NCI-H82 (cell line): ENCODE measurements around the gene MLLT10.
"Not testable (repeated sequence)": the region's sequence is repeated elsewhere in the genome, so short reads cannot be mapped to it uniquely, and the experiment has no call there.

Experiments used
- DNase-seq: peaks from one replicate; lab custom pipeline; 2025; lab: John Stamatoyannopoulos, UW

The MLLT10 gene

DNA sequence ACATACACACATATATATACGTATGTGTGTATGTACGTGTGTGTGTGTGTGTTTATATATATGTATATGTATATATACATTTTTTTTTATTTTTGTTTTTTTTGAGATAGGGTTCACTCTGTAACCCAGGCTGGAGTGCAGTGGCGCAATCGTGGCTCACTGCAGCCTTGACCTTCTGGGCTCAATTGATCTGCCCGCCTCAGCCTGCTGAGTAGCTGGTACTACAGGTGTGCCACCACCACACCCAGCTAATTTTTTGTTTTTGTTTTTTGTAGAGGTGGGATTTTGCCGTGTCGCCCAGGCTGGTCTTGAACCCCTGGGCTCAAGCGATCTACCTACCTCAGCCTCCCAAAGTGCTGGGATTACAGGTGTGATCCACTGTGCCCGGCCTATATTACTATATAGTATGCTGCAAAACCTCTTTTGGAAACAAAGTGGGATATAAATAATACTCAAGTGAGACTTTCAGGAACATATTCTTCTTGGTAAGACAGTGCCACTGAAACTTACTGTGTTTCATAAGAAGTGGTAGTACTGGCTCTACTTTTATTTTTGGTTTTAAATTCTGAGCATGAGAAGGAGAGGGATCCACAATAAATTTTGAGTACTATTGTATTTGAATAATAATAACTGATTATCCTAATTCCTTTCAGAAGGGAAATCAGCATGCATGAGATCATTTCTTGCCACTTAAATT lies 51.0 kb downstream of the MLLT10 start:
- no peak for DNase-seq

DNA sequence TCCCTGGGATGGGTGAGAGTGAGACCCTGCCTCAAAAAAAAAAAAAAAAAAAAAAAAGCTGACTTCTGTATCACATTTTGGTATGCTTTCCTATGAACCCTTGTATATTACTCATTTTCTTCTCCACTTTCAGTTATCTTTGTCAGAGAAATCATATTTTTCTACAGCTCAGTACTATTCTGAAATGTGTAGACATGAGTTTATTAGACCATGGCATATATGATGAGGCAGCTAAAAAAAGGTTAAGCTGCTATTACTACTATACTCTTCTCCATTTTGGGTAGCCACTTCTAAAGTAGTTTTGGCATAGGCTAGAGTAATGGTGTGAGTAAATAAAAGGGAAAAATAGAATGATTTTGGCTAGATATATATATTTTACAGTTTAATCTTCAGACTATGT lies 53.4 kb downstream of the MLLT10 start:
- DNase-seq: no peak

DNA sequence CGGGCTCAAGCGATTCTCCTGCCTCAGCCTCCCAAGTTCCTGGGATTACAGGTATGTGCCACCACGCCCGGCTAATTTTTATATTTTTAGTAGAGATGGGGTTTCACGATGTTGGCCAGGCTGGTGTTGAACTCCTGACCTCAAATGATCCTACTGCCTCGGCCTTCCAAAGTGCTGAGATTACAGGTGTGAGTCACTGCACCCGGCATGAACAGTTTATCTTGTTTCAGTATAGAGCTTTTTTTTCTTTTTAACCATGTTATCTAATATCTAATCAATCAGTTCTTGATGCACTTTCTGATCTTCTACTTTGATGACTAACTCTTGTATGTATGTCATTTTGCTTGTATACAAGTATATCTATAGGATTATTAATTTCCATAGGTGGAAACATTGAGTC lies 54.1 kb downstream of the MLLT10 start:
- DNase-seq: not testable (repeated sequence)

DNA sequence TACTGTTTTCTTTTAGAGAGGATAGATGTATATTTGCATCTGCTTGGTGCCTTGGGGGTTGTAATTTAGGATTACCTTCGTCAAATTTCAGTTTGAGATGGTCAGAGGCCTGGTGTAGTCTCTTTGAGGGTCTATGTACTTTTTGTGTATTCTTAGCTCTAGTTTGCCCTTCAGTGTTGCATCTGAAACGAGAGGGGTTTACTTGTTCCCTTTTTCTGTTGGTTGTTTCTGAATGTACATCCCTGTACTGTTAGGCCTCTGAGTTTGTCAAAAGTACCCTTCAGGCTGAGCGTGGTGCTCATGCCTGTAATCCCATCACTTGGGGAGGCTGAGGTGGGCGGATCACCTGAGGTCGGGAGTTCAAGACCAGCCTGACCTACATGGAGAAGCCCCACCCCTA lies 60.0 kb downstream of the MLLT10 start:
- no peak for DNase-seq

DNA sequence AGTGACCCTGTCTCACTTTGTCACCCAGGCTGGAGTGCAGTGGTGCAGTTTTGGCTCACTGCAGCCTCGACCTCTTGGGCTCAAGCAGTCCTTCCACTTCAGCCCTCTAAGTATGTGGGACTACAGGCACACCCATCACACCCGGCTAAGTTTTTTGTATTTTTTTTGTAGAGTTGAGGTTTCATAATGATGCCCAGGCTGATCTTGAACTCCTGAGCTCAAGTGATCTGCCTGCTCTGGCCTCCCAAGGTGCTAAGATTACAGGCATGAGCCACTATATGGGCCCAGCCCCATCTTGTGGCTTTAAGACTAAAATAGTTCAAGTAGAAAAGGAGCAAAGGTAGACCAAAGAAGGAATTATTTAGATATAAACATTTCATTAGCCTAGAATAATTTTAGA lies 65.5 kb downstream of the MLLT10 start:
- no peak for DNase-seq

DNA sequence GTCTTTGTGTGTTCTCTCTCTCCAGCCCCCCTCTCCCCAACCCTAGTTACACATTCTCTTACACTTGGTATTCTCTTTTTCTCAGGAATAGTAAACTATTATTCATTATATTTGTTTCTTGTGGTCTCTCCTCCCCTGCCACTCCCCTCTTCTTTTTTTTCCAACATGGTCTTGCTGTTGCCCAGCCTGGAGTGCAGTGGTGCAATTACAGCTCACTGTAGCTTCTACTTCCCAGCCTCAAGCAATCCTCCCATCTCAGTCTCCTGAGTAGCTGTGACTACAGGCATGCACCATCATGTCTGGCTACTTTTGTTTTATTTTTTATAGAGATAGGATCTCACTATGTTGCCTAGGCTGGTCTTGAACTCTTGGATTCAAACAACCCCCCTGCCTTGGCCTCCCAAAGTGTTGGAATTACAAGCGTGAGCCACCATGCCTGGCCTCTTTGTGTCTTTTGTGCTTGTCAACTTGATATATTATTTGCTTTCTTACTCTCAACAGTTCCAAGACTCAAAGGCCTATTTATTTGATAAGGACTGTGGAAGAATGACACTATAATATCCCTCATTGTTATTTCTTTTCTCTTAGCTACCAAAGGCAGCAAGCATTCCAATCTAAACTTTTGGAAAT lies 66.9 kb downstream of the MLLT10 start:
- DNase-seq: no peak

DNA sequence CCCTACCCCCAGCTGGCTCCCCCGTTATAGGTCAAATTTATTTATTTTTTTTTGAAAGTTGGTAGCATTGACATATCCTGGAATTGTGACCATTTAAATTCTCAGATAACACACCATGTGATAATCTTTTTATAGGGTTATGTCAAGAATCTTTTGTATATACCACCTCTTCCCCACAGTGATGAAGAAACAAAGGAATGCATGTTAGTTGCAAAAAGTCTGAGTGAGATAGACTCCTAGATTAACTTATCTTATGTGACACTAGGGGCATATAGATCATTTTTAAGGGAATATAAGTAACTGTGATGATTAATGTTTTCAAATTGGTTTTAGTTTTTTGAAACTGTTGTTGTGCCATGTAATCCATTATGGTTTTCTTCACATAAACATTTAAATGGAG lies 68.3 kb downstream of the MLLT10 start:
- no peak for DNase-seq

DNA sequence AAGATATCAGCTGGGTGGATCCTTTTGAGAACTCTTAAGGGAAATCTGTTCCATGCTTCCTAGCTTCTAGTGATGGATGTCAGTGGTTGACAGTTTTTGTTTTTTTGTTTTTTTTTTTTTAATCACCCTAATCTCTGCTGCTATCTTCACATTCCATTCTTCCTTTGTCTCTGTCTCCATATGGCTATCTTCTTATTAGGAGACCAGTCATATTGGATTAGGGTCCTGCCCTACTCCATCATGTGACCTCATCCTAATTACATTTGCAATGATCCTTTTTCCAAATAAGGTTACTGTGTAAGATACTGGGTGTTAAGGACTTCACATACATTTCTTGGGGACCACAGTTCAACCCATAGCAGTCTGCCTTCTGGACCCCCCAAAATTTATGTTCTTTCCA lies 69.7 kb downstream of the MLLT10 start:
- peak; percentile 92 for DNase-seq

DNA sequence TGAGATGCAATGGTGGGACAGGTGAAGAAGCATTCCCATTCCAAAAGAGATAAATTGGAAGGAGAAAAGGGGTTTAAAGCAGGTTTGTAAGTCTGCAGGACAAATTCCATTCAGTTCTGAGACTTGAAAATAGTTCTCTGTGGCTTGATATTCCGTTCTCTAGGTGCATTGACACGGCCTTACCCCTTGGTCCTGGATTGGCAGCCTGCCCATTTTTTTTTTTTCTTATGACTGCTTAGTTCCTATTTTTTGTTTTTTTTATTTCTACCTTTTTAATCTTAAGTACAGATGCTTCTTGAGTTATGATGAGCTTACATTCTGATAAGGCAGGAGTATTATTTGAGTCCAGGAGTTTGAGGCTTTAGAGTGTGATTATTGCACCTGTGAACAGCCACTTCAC lies 70.6 kb downstream of the MLLT10 start:
- no peak for DNase-seq

DNA sequence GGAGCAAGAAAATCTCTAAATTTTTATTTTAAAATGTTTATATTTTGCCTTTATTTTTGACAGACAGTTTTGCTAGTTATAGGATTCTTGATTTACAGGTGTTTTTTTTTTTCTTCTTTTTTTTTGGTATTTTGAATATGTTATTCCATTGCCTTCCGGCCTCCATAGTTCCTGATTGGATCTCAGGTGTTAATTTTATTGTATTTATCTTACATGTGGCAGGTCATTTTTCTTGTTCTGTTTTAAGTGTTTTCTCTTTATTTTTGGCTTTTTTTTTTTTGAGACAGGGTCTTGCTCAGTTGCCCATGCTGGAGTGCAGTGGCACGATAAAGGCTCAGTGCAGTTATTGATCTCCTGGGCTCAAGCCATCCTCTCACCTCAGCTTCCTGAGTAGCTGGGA lies 73.9 kb downstream of the MLLT10 start:
- DNase-seq: no peak

DNA sequence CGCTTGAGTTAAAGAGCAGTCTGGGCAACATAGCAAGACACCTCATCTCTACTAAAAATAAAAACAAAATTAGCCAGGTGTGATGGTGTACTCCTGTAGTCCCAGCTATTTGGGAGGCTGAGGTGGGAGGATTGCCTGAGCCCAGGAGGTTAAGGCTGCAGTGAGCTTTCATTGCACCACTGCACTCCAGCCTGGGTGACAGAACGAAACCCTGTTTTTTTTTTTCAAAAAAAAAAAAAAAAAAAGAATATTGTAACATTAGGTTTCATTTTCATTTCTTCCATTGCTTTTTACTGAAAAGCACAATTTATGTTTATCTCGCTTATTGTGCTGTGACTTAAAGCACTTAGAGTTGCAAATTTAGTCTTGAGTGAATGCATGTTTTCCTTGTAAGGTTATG lies 80.0 kb downstream of the MLLT10 start:
- no peak for DNase-seq

DNA sequence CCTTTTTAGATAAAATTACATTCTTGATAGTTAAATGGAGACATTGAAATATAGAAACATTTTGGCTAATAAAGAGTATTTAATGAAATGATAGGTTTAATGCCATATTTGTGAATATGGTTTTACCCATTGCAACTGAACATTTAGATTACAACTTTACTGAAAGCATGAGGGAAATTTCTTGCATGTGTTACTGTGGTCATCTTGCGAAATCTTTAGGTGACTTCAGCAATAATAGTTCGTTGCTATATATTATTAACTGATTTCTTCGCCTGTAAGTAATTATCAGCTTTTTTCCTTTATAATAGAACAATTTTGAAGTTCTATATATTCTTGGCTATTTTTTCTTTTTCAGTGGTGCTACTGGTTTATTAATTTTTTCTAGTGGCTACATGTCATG lies 83.2 kb downstream of the MLLT10 start:
- DNase-seq: no peak

DNA sequence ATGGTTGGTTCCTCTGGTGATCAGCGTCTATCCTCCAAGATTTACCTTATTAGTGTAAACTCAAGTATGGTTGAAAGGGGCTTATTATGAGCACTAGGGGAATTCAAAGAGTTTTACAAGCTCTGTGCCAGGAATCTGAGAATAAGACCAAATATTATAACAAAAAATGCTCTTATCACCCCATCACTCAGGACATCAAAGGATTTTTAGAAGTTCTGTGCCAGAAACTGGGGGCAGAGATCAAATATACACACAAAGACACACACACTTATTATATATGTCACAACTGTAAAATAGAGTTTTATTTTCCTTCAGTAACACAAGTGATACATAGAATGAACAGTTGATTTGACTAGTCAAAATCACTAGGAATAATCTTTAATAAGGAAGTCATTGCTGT lies 89.3 kb downstream of the MLLT10 start:
- DNase-seq: no peak

DNA sequence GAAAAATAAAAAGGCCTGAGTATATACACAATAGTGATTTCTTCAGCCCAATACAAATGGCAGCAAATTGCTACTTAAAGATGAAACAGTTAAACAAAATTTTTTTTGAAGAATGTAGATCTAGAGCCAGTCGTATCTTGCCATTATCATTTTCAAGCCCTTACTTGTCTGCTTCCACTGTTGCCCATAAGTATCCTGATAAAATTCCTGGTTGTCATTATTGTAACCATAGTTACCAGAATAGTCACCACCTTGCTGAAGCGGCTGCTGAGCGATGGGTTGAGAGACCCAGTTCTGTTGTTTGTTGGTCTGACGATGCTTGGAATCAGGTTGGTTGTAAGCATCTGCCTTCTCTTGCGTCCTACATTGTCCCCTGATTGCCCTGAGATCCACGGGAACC lies 90.4 kb downstream of the MLLT10 start:
- DNase-seq: not testable (repeated sequence)

DNA sequence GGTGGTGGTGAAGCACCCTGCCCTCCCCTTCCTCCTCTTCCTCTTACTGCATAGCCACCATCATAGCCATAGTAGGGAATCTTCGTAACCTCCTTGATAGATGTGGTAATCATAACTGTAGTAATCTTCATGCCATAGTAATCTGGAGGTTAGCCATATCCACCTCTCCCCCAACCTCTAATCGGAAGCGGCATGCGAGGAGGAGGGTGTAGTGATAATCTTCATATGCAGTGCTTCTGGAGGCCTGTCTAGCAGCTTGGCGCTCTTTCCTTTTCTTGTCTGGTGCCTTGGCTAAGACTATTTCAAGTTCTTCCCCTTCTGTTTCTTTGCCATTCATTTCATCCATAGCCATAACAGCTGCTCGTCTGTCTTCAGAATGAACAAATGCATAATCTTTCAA lies 90.9 kb downstream of the MLLT10 start:
- DNase-seq: no peak

DNA sequence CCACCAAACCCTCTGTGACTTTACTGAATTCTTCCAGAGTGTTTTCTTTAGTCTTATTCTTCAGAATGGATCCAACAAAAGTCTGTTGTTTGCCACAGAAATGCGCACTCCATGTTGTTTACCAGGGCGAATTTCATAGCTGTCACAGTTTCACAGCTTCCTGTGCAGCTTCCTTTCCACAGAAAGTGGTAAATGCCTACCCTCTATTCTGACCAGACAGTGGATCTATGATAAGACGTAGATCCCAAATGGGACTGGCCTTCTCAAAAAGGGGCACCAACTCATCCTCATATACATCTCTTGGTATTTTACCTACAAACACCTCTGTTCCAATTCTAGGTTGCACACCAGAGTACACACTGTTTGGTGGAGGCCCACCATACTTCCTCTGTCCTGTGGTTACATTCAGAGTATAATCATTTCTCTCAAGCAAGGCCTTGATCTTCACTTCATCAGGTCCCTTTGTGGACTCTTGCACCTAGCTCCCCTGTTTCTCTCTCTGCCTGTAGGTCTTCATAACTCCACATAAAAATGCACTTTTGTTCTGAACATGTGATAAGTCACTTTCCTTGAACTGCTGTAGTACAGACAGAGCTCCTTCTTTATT lies 91.7 kb downstream of the MLLT10 start:
- DNase-seq: no peak

DNA sequence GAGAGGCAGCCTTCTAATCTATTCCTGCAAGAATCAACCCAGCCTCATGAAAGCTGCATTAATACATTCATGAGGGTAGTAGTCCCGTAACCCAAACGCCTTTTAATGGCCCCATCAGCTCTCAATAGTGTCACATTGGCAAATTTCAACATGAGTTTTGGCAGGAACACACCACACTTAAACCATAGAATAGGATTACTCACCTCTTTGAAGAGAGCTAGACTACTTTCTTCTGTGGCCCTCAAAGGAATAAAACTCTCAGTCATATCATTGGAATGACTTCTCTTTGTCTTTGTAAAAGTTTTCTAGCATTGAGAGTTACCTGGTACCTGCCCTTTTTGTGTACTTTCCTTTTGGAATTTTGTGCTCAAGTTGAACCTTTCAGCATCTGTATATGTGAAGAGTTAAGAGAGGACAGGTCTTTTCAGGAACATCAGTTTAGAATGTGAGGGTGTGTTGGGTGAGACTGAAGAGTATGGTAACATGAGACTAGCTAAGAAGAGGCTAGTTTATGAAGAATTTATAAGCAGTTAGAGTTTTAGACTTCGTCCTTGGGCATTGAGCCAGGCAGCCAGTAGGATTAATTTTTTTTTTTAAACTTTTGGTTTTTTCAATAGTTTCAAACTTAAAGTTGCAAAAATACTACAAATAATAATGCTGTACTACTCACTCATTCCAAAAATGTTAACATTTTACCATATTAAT lies 92.6 kb downstream of the MLLT10 start:
- DNase-seq: no peak

DNA sequence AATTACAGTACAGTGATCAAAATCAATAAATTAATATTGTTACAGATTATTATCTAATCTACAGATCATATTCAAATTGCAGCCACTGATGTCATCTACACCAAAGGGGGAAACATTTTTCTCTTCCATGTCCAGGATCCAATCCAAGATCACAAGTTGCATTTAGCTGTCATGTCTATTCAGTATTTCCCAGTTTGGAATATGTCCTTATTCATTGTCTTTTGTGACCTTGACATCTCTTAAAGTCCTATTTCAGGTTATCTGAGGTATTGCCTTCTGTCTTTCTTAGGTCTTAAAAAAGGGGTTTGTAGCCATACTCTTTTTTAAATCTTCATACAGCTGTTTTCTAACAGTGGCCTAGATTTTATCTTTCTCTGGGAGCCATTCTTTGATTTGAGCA lies 93.3 kb downstream of the MLLT10 start:
- no peak for DNase-seq

DNA sequence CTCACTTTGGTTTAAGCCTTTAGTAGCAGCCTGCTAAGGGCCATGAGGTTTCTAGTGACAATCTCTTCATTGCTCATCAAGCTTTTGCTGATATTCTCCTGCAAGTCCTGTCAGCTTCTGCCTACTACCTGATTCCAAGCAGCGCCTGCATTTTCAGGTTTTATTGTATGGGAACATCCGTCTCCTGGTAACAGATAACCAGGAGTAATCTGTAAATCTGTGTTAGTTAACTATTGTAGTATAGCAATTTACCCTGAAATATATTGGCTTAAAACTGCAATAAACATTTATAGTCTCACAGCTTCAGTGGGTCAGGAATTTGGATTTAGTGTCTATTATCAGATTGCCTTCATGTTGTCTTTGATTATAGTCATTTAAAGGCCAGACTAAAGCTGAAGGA lies 94.0 kb downstream of the MLLT10 start:
- DNase-seq: no peak

DNA sequence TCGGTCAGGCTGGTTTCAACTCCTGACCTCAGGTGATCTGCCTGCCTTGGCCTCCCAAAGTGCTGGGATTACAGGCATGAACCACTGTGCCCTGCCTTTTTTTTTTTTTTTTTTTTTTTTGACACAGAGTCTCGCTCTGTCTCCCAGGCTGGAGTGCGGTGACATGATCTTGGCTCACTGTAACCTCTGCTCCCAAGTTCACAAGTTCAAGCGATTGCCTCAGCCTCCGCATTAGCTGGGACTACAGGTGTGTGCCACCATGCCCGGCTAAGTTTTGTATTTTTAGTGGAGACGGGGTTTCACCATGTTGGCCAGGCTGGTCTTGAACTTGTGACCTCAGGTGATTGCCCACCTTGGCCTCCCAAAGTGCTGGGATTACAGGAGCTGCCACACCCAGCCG lies 94.6 kb downstream of the MLLT10 start:
- not testable (repeated sequence) for DNase-seq

DNA sequence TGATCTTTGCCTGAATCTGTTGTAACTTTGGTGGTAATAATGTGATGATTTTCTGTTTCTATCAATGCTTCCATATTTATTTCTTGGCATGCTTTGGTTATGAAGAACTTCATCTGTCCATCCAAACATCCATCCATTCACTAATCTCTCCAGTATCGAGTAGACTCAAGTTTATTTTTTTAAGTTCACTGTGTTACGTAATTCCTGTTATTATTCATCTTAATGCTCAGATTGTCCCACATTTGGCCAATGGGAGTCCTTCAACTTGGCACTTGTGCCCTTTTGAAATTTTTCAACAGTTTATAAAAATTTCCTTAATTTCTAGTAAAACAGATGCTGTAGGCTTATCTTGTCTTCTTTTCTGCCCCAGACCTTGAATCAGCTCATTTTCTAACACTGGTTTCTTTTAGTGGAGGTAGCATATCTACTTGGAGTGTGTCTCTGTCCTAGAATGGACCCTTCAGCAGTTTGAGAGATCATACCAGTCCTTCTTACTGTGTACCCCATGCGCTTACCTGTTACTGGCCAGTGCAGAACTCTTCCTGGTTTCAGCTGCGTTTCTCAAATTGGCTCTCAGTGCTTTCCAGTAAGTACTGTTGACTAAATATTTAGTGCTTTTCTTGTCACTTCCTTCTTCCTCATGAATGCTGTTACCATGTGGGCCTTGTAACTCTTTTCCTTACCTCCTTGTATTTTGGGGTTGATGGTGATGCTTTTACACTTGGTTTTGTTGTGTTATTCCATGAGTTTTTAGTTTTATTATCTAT lies 100.8 kb downstream of the MLLT10 start:
- no peak for DNase-seq

DNA sequence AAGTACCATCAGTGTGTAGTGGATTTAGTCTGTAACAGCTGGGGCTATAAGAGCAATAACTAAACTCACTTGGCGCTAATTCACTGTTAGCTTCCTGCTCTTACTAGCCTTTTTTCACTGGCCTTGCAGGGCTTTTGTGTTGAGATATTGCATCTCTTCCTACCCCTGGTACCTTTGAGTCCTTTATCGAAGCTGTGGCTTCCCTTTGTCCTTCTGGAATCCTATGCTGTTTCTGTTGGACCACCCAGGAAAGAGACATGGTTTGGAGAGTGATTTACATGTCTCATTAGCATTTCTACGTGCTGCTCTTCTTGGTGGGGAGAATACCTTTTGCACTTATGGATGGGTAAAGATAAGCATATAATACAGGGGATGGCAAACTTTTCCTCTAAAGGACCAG lies 103.8 kb downstream of the MLLT10 start:
- DNase-seq: no peak
